Activated T-cell treated with anti-CD3 and anti-CD28 coated beads, Interleukin-2, amount 50 U/mL, for 72 hours (primary cell): ENCODE measurements around the gene MYEOV. TPM values are rescaled to one million over a fixed set of nuclear protein-coding genes. Genes with fewer than 3 reads are reported as not detected.
A peak's percentile ranks its signal among the peaks of the same experiment; 100 is the strongest.

Experiments
- ATAC-seq, 2 donors: fragments of 150-1000 bp; cut with Tn5 transposase; replicated peaks in 1 of 2; 2 replicates each; pipeline ENCODE4 v1.10.0; 2021; ENCODE audit warnings: moderate library complexity in 2 of 2, mild to moderate bottlenecking in 1 of 2
- DNase-seq, 2 donors: peaks; one replicate each; pipeline ENCODE4 v3.0.0; 2021 to 2022; ENCODE audit warnings: mixed read lengths in 1 of 2
- H3K27ac Mint-ChIP-seq: one replicate; pipeline ENCODE4 v1.8.0; 2022; ENCODE audit warnings: mild to moderate bottlenecking, moderate library complexity, mixed read lengths
- H3K27me3 Mint-ChIP-seq: one replicate; pipeline ENCODE4 v1.8.0; 2022; ENCODE audit warnings: low read depth, mixed read lengths
- H3K36me3 Mint-ChIP-seq, 2 donors: one replicate each; pipeline ENCODE4 v1.8.0; 2022; ENCODE audit warnings: mixed read lengths in 2 of 2, mild to moderate bottlenecking in 1 of 2; ENCODE audit not compliant: insufficient read depth in 2 of 2
- H3K4me1 Mint-ChIP-seq: one replicate; pipeline ENCODE4 v1.8.0; 2022; ENCODE audit warnings: low read depth, mixed read lengths
- H3K4me3 Mint-ChIP-seq, 2 donors: one replicate each; pipeline ENCODE4 v1.8.0; 2022; ENCODE audit warnings: mild to moderate bottlenecking in 2 of 2, mixed read lengths in 2 of 2, moderate library complexity in 2 of 2
- H3K9me3 Mint-ChIP-seq, 2 donors: one replicate each; pipeline ENCODE4 v1.8.0; 2022; ENCODE audit warnings: mixed read lengths in 2 of 2
- total RNA-seq, 2 donors: library from RNA; stranded (reverse); gene quantifications; one replicate each; pipeline ENCODE4 v1.2.3, GENCODE V29; 2022

Gene MYEOV
- total RNA-seq, 2 donors from 2014 or later, result 0.42 to 0.67 TPM

DNA sequence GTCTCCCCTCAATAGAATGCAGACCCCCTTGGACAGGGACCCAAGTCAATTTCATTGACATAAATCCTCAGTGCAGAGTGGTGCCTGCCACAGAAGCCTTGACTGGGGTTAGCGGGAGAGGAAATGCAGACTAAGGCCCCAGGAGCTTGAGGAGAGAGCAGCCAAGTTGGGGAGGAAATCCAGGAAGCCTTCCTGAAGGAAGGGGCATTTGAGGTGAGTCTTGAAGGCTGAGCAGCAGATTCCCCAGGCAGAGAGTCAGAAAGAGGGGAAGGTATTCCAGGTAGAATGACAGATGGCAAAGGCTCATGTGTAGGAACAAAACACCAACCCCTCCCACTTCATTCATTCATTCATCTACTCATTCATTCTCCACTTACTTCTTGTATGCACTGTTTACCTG is 10.3 kb downstream of the MYEOV start:
- Mint-ChIP-seq H3K4me1 (peaks cover 9% of the 10 kb centered on the region), H3K27ac (no peak overlapping the region), H3K9me3 (no peaks in the 10 kb centered on the region), H3K36me3 (no peaks in the 10 kb centered on the region), H3K4me3 (no peak overlapping the region), H3K27me3 (peaks cover 16% of the 10 kb centered on the region)
- ATAC-seq (no peak), DNase-seq (no peak)

- Mint-ChIP-seq H3K4me1 (peaks cover 7% of the 10 kb centered on the region), H3K27me3 (peaks cover 14% of the 10 kb centered on the region), H3K9me3 (no peaks in the 10 kb centered on the region), H3K27ac (no peak overlapping the region), H3K4me3 (no peak overlapping the region), H3K36me3 (no peaks in the 10 kb centered on the region)
- DNase-seq, result no peak
- ATAC-seq, result no peak
Observed at GRCh38 chr11:69304686-69305085, 10.7 kb downstream of the MYEOV start.

GRCh38 chr11:69305885-69306540 is 12.1 kb downstream of the MYEOV start:
- H3K36me3 Mint-ChIP-seq, result no peaks in the 10 kb centered on the region
- peaks cover 1% of the 10 kb centered on the region for H3K27me3 Mint-ChIP-seq
- H3K9me3 Mint-ChIP-seq, result no peaks in the 10 kb centered on the region
- DNase-seq (no peak), ATAC-seq (no peak)
- H3K27ac Mint-ChIP-seq, result no peak overlapping the region
- peaks cover 16% of the 10 kb centered on the region for H3K4me1 Mint-ChIP-seq
- no peak overlapping the region for H3K4me3 Mint-ChIP-seq

DNA sequence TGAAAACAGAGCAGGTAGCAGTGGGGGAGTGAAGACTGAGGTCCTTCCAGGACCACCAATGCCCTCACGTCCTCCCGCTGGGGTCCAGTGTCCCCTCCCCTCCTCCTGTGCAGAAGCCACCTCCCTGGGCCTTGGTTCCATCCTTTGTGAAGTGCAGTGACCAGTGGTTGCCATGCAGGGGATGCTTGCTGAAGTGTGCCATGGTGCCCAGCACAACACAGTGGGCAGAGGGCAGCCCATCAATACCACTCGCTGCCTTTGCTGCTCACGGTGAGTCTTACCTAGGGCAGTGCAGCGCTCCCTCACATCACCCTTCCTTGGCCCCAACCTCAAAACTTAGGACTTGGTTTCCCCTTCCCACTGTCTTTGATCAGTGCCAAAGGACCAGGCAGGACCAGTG is 12.9 kb downstream of the MYEOV start:
- Mint-ChIP-seq H3K4me3 (no peak overlapping the region), H3K4me1 (peaks cover 19% of the 10 kb centered on the region), H3K27me3 (no peaks in the 10 kb centered on the region), H3K36me3 (no peaks in the 10 kb centered on the region), H3K9me3 (no peaks in the 10 kb centered on the region), H3K27ac (no peak overlapping the region)
- no peak for ATAC-seq
- no peak for DNase-seq

DNA sequence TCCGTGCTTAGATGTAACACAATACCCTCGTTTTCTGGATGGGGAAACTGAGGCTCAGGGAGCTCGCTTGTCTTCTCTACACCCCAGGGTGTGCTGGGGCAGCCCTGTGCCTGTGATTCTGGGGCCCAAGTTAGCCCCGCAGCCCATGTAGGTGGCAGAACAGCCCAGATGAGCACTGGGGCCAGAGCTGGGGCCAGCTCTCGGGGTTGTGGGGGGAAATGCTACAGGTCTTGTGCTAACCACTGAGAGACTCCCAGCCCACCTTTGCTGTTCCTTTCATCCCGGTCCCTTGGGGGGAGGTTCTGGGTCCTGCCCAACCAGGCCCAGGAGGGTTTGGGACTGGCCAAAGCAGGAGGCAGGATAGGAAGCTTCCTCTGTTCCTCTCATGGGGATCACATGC is 13.5 kb downstream of the MYEOV start:
- ATAC-seq (no peak), DNase-seq (no peak)
- no peak overlapping the region for H3K4me3 Mint-ChIP-seq
- peaks cover 24% of the 10 kb centered on the region for H3K4me1 Mint-ChIP-seq
- H3K36me3 Mint-ChIP-seq, result no peaks in the 10 kb centered on the region
- no peaks in the 10 kb centered on the region for H3K27me3 Mint-ChIP-seq
- H3K27ac Mint-ChIP-seq, result no peak overlapping the region
- no peaks in the 10 kb centered on the region for H3K9me3 Mint-ChIP-seq

DNA sequence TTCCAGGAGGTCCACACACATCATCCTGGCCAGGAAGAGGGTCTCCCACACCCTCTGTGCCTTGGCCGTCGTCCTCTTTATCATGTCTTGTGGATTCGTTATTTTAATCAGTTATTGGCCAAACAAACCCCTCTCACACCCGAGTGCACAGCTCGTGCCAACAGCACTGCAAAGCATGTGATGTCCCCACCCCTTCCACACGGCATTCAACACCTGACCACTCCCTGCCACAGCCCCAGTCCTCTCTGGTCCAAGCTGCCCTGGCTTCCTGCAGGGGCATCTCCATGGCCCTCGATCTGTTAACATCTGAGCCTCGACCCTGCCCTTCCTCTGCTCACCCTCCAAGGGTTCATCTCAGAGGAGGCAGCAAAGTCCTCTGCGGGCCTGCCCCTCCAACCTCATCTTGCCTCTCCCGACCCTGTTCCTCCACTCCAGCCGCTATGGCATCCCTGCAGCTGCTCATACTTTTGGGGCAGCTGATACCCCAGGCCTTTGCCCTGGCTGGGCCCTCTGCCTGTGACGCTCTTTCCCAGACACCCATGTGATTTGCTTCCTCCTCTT is 14.0 kb downstream of the MYEOV start:
- H3K4me1 Mint-ChIP-seq, result peaks cover 26% of the 10 kb centered on the region
- H3K4me3 Mint-ChIP-seq, result no peak overlapping the region
- no peaks in the 10 kb centered on the region for H3K27me3 Mint-ChIP-seq
- no peaks in the 10 kb centered on the region for H3K9me3 Mint-ChIP-seq
- ATAC-seq (no peak), DNase-seq (no peak)
- no peaks in the 10 kb centered on the region for H3K36me3 Mint-ChIP-seq
- no peak overlapping the region for H3K27ac Mint-ChIP-seq

DNA sequence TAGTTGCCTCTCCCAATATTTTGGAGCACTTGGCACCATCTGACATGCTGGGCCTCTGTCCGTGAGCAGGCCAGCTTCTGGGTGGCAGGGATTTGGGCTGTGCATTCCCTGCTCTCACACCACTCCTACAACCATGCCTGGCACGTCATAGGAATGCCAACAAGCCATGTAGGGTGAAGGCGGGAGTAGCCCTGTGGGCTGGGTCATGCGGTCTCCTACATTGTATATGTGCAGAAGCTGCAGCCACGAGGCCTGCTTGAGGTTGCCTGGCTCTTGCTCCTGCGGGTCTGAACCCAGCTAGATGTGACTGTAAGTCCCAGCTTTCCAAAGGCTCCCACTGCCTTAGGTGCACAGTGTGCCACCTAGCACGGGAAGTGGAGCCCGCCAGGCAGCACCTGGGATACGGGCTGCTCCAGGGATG is 14.5 kb downstream of the MYEOV start:
- H3K4me1 Mint-ChIP-seq, result peaks cover 26% of the 10 kb centered on the region
- H3K27ac Mint-ChIP-seq, result no peak overlapping the region
- H3K9me3 Mint-ChIP-seq, result no peaks in the 10 kb centered on the region
- ATAC-seq, result no peak
- H3K4me3 Mint-ChIP-seq, result no peak overlapping the region
- no peak for DNase-seq
- no peaks in the 10 kb centered on the region for H3K36me3 Mint-ChIP-seq
- H3K27me3 Mint-ChIP-seq, result no peaks in the 10 kb centered on the region

DNA sequence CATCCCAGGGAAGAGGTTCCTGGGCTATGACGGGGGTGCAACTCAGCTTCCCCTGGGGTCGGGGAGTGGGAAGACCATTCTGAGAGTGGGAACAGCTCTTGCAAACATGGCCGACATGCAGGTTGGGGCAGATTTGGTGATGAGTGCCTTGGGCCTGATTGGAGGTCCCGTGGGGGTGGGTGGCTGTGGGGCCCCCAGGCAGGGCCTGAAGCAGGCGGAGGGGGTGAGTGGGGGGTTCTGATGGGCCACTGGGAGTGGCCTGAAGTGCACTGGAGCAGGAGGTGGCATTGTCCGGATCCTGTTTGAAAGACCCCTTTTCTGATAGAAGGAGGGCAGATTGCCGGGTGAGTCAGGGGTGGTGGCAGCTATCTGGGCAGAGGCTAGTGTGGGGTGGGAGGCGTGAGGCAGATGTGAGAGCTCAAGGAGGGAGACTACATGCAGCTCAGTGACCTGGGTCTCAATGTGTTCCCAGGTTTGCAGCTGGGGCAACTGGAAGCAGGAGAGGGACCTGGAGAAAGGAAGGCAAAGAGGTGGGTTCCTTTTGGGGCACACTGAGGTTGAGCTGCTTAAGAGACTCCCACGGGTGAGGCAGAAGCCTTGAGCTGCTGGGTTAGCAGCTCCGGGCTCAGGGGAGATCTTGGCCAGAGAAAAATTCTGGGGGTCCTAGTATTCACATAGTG is 15.1 kb downstream of the MYEOV start:
- DNase-seq (no peak), ATAC-seq (no peak)
- H3K4me1 Mint-ChIP-seq, result peaks cover 26% of the 10 kb centered on the region
- H3K27ac Mint-ChIP-seq, result no peak overlapping the region
- no peaks in the 10 kb centered on the region for H3K27me3 Mint-ChIP-seq
- no peak overlapping the region for H3K4me3 Mint-ChIP-seq
- no peaks in the 10 kb centered on the region for H3K36me3 Mint-ChIP-seq
- H3K9me3 Mint-ChIP-seq, result no peaks in the 10 kb centered on the region

GRCh38 chr11:69309631-69310280 is 15.8 kb downstream of the MYEOV start:
- Mint-ChIP-seq H3K27me3 (no peaks in the 10 kb centered on the region), H3K27ac (no peak overlapping the region), H3K9me3 (no peaks in the 10 kb centered on the region), H3K4me1 (peaks cover 26% of the 10 kb centered on the region), H3K4me3 (no peak overlapping the region), H3K36me3 (no peaks in the 10 kb centered on the region)
- no peak for DNase-seq
- no peak for ATAC-seq

DNA sequence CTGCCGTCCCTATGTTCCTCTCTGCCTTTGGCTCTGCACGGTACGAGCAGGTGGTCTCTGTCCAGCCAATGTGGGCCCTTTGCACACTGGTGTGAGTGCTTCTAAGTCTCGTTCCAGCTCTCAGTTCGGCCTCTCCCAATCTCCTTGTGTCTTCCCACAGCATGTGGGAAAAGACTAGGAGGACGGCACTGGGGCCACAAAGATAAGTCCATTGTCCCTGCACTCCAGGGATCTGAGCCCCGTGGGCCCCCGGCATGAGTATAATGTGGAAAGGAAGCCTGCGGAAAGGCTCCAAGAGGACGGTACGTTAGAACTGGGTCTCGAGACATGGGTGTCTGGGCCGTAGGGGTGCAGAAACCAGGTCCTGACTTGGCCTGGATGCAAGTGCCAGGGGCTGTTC is 16.4 kb downstream of the MYEOV start:
- Mint-ChIP-seq H3K27me3 (no peaks in the 10 kb centered on the region), H3K36me3 (no peaks in the 10 kb centered on the region), H3K27ac (no peak overlapping the region), H3K4me1 (peaks cover 26% of the 10 kb centered on the region), H3K4me3 (no peak overlapping the region), H3K9me3 (no peaks in the 10 kb centered on the region)
- DNase-seq, result no peak
- no peak for ATAC-seq

DNA sequence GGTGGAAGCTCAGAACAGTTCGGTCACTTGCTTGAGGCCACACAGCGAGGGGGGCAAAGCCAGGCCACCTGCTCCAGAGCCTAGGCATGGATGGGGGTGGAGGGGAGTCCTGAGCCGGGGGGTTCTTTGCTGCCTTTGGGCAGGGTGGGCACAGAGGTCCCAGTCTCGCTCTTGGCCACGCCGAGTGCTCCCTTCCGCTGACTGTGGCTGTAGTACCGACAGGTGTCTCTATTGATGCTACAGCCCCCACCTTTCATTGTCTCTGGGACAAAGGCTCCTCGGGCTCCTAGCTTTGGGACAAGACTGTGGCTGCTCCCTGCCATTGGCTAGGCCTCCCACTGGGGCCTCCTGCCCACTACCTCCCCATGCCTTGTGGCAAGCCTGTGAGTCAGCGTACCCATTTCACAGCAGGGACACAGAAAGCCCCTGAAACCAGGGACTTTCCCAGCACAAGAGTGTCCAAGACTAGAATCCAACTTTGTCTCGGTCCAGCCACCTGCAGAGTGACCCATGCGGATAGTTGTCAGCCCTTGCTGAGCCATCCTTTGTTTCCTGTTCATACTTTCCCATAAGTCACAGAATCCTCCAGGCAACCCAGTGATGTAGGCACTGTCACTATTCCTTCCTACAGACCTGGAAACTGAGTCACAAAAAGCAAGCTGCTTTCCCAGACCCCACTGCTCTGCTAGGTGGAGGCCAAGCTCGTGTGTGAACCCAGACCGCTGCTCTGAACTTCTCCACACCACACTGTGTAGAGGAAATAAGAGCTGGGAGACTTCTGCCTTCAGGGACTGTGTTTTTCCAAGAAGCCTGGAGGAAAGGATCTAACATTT is 17.2 kb downstream of the MYEOV start:
- no peaks in the 10 kb centered on the region for H3K9me3 Mint-ChIP-seq
- no peak overlapping the region for H3K27ac Mint-ChIP-seq
- H3K36me3 Mint-ChIP-seq, result no peaks in the 10 kb centered on the region
- H3K4me1 Mint-ChIP-seq, result peaks cover 26% of the 10 kb centered on the region
- no peaks in the 10 kb centered on the region for H3K27me3 Mint-ChIP-seq
- DNase-seq (peak; percentile 33 to 42), ATAC-seq (peak; percentile 77 to 85)
- H3K4me3 Mint-ChIP-seq, result peak overlapping the region in 1 of 2 donors; percentile 52

GRCh38 chr11:69311767-69312385 is 17.9 kb downstream of the MYEOV start:
- ATAC-seq, result no peak
- no peaks in the 10 kb centered on the region for H3K27me3 Mint-ChIP-seq
- H3K36me3 Mint-ChIP-seq, result no peaks in the 10 kb centered on the region
- H3K9me3 Mint-ChIP-seq, result no peaks in the 10 kb centered on the region
- H3K4me1 Mint-ChIP-seq, result peaks cover 26% of the 10 kb centered on the region
- peak overlapping the region; percentile 47 to 52 for H3K4me3 Mint-ChIP-seq
- DNase-seq, result no peak
- peak overlapping the region; percentile 21 for H3K27ac Mint-ChIP-seq
